ENCODE measurements around the gene NR1I3. TPM values are rescaled to one million over a fixed set of nuclear protein-coding genes. Genes with fewer than 3 reads are reported as not detected.

Gene NR1I3
- total and polyA plus RNA-seq, 2 experiments from 2014 or later, result 0.50 TPM; not detected in 1

- no peaks in the 10 kb centered on the region for H3K9me2 ChIP-seq (ENCODE audit: insufficient read depth)
- no peak overlapping the region for H3K27ac ChIP-seq (ENCODE audit: low read depth)
- Mint-ChIP-seq H3K9me3 (no peaks in the 10 kb centered on the region), H3K4me3 (no peak overlapping the region), H3K4me1 (peaks cover 16% of the 10 kb centered on the region), H3K27ac (no peak overlapping the region), H3K36me3 (ENCODE audit: low read depth) (peaks cover 20% of the 10 kb centered on the region), H3K27me3 (ENCODE audit: insufficient read depth, low read depth, poor library complexity) (peaks cover 4% of the 10 kb centered on the region)
- ATAC-seq, result no peak
- no peaks in the 10 kb centered on the region for H4K20me1 ChIP-seq (replicated peaks; ENCODE audit: insufficient read depth)
- no peak for TF ChIP-seq EZH2phosphoT487 (IDR thresholded peaks at IDR 0.05; ENCODE audit: unreplicated experiment)
- no peak for TF ChIP-seq EZH2 (IDR thresholded peaks at IDR 0.05; ENCODE audit: low read depth, unreplicated experiment)
- TF ChIP-seq POLR2AphosphoS5 (IDR thresholded peaks at IDR 0.05; ENCODE audit: low read depth), result no peak
- no peak for TF ChIP-seq ZNF114 (CRISPR knock-in tag; IDR thresholded peaks at IDR 0.05)
- no peak for TF ChIP-seq JUNB (IDR thresholded peaks at IDR 0.05; ENCODE audit: unreplicated experiment)
- TF ChIP-seq ZNF462 (CRISPR knock-in tag; IDR thresholded peaks at IDR 0.05), result no peak
- TF ChIP-seq STAT1 (IDR thresholded peaks at IDR 0.05; ENCODE audit: unreplicated experiment), result no peak
- TF ChIP-seq ZNF331 (CRISPR knock-in tag; IDR thresholded peaks at IDR 0.05; ENCODE audit: low read depth), result no peak
- no peak for TF ChIP-seq CTCF (conservative IDR thresholded peaks at IDR 0.05; ENCODE audit: low read depth in 2 of 2)
- no peak for TF ChIP-seq CREB1 (CRISPR knock-in tag; IDR thresholded peaks at IDR 0.05; ENCODE audit: low read depth)
- TF ChIP-seq ETS1 (IDR thresholded peaks at IDR 0.05), result no peak
- no peak for TF ChIP-seq NANOG (IDR thresholded peaks at IDR 0.05; ENCODE audit: borderline replicate concordance)
- TF ChIP-seq REST (IDR thresholded peaks at IDR 0.05; ENCODE audit: unreplicated experiment), result no peak
- peaks cover 8% of the 10 kb centered on the region for H3K4me1 ChIP-seq (ENCODE audit: insufficient read depth)
- H3K36me3 ChIP-seq (ENCODE audit: insufficient read depth), result peaks cover 6% of the 10 kb centered on the region
- H3K4me2 ChIP-seq, result no peak overlapping the region
- H3K79me2 ChIP-seq (replicated peaks; ENCODE audit: insufficient read depth), result no peaks in the 10 kb centered on the region
- H3K4me3 ChIP-seq, result no peak overlapping the region
- H3K27me3 ChIP-seq (ENCODE audit: insufficient read depth), result no peaks in the 10 kb centered on the region
- peaks cover 9% of the 10 kb centered on the region; the same call in 1 of the 2 replicates for H3F3A ChIP-seq (replicated peaks; ENCODE audit: low read depth)
- no peak overlapping the region for H2AFZ ChIP-seq
- no peak for DNase-seq (ENCODE audit: low spot score)
Observed at GRCh38 chr1:161230762-161231161, 7.2 kb downstream of the NR1I3 start.

Data from GM23338 (cell line).